ENCODE results near the gene EEF1A2.

EEF1A2 gene

DNA sequence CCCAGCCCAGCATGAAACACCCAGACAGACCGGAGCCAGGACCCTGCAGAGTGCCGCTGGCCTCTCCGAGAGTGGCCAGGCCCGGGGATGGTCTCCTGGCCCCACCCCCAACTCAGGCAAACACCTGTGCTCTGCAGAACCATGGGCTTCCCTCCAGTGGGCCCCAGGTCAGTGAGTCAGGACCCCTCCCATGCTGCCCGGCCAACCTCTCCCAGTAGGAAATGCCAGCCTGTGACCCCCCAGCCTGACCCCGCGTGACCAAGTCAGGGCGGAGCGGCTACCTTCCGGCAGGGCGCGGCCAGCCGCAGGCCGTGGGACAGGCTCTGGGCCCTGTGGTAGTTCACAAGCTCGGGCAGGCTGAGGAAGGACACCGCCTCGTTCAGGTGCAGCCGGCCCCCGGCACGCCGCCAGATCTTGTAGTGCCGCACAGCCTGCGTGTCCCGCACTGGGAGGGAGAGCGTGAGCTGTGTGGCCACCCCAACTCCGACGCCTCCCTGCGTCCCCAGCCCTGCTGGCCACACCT lies 35.0 kb upstream of the EEF1A2 start:
- DNase-seq (ENCODE audit: low read depth in 1 of 2, low spot score in 1 of 2): no peak
- in situ Hi-C loops (cut with HindIII; ENCODE audit: low pct_unique_long_range_greater_than_20kb, low sequenced_read_pairs): no loop called here
- TF ChIP-seq JUND (IDR thresholded peaks at IDR 0.05; ENCODE audit: low read depth): no peak

DNA sequence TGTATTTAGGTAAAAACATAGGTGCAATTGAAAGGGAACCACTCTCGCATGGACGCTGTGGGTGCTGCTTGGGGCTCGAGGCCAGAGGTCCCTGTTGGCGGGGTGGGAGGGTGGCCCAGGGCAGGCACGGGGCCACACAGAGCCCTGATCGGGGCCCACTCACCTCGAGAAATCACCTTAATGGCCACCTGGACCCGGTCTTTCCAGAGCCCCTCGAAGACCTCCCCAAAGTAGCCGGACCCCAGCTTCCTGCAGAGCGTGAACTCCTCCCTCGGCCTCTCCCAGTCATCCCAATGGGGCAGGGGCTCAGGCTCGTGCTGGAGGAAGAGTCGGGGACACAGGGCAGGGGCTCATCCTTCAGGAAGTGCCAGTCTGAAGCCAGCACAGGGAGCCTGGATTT lies 34.5 kb upstream of the EEF1A2 start:
- no peak for TF ChIP-seq JUND (IDR thresholded peaks at IDR 0.05; ENCODE audit: low read depth)
- in situ Hi-C loops (cut with HindIII; ENCODE audit: low pct_unique_long_range_greater_than_20kb, low sequenced_read_pairs): no loop called here
- no peak for DNase-seq (ENCODE audit: low read depth in 1 of 2, low spot score in 1 of 2)

DNA sequence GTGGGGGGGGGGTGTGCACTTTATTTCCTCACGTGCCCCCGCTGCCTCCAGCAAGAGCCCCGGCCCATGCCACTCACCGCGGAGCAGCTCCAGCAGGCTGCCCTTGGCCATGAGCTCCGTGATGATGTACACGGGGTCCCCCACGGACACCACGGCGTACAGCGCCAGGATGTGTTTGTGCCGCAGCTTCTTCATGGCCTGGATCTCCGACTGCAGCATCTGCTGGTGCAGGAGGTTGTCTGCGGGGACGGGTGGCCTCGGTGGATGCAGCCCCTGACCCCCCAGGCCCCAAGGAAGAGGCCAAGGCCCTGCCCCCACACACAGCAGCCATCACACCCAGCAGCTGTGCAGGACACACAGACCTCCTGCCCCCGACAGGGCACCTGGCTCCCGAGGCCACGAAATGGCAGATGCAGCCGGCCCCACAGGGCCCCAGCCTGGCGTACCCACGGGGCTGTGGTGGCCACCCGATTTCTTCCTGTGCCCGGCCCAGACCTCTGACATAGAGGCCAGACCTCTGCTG lies 33.6 kb upstream of the EEF1A2 start:
- TF ChIP-seq JUND (IDR thresholded peaks at IDR 0.05; ENCODE audit: low read depth): no peak
- in situ Hi-C loops (cut with HindIII; ENCODE audit: low pct_unique_long_range_greater_than_20kb, low sequenced_read_pairs): no loop called here
- DNase-seq (ENCODE audit: low read depth in 1 of 2, low spot score in 1 of 2): no peak

- in situ Hi-C loops (cut with HindIII; ENCODE audit: low pct_unique_long_range_greater_than_20kb, low sequenced_read_pairs): no loop called here
- DNase-seq (ENCODE audit: low read depth in 1 of 2, low spot score in 1 of 2): no peak
- TF ChIP-seq JUND (IDR thresholded peaks at IDR 0.05; ENCODE audit: low read depth): no peak
Measured at GRCh38 chr20:63531686-63532448, 33.0 kb upstream of the EEF1A2 start.

DNA sequence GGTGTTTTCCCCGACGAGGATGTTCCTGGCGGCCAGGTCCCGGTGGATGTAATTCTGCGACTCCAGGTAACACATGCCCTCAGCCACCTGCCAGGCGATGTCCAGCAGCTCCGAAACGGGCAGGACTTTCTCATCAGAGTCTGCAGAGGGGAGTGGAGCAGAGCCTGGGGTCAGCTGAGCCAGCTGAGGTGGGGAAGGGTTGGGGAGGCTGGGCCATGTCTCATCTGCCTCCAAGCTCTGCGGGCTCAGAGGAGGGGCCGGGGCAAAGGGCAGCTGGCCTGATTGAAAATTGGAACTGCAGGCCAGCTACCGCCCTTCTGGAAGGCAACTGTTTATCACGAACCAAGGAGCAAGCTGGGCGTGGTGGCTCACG lies 31.9 kb upstream of the EEF1A2 start:
- in situ Hi-C loops (cut with HindIII; ENCODE audit: low pct_unique_long_range_greater_than_20kb, low sequenced_read_pairs): no loop called here
- no peak for TF ChIP-seq JUND (IDR thresholded peaks at IDR 0.05; ENCODE audit: low read depth)
- no peak for DNase-seq (ENCODE audit: low read depth in 1 of 2, low spot score in 1 of 2)

DNA sequence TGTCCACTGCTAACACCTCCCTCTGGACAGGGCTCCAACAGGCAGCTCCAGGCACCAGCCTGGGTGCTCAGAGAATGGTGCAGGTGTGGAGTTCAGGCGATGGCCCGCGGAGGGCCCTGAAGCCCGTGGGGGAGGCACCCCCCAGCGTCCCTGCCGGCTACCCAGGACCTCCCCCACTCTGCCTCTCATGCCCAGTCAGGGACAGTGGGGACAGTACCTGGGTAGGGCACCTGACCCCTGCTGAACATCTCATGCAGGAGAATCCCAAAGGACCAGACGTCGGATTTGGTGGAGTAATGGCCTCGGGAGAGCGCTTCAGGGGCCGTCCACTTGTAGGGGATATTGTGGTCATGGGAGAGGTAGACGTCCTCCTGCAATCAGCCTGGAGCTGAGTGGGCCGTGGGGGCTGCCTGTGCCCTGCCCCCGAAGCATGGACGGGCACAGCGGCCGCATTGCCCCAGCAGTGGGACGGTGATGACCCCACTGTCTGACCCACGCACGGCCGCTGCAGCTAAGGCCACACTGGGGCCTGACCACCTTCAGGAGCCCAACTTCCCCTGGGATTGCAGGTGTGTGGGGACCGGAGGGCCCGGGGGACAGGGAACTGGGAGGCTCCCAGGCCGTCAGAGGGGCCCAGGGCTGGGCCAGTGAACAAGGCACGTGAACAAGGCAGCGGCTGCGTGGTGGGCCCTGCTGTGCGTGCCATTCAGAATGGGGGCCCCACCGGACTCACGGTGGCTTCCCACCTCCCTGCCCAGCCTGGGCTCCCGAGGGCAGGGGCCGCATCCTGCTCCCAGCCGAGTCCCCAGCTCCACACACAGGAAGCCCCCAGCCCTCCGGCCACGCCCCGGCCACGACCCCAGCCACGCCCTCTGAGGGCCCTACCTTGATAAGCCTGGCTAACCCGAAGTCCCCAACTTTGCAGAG lies 31.2 kb upstream of the EEF1A2 start:
- no peak for TF ChIP-seq JUND (IDR thresholded peaks at IDR 0.05; ENCODE audit: low read depth)
- no peak for DNase-seq (ENCODE audit: low read depth in 1 of 2, low spot score in 1 of 2)
- in situ Hi-C loops (cut with HindIII; ENCODE audit: low pct_unique_long_range_greater_than_20kb, low sequenced_read_pairs): no loop called here

DNA sequence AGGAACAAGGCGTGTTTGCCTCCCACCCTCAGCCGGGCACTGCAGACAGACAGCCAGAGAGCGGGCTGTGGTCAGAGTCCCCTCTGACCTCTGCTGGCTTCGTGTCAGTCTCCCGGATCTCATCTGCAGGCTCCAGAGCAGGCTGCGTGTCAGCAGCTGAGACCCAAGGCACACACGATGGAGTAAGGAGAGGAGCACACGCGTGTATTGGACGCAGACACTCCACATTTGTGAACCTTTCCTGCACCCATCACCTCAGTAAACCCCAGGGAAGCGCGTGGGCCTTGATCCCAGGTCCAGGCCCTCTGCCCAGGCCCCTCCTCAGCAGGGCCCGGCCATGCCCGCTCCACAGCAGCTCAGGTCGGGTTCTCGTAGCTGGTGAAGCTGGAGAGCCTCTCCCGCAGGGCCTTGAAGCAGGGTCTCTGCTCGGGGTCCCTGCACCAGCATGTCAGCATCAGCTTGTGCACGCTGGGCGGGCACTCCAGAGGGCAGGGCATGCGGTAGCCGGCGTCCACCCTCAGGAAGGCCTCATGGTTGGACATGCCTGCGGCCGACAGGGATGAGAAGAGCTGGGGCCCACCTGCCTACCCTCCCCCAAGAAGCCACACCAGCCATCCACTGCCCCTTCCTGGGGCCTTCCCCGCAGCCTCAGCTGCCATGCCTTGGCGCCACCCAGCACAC lies 30.4 kb upstream of the EEF1A2 start:
- in situ Hi-C loops (cut with HindIII; ENCODE audit: low pct_unique_long_range_greater_than_20kb, low sequenced_read_pairs): no loop called here
- no peak for DNase-seq (ENCODE audit: low read depth in 1 of 2, low spot score in 1 of 2)
- TF ChIP-seq JUND (IDR thresholded peaks at IDR 0.05; ENCODE audit: low read depth): no peak

DNA sequence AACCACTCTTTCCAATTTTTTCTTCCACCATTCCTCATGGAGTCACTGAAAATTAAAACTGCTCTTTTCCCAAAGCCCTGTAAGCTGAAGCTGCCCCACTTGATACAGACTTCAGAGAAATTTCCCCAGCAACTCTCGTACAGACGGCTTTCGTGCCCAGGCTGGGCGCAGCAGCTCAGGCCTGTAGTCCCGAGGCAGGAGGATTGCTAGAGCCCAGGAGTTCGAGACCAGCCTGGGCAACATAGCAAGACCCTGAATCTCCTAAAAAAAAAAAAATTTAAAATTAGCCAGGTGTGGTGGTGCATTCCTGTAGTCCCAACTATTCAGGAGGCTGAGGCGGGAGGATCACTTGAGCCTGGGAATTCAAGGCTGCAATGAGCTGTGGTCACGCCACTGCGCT lies 28.3 kb upstream of the EEF1A2 start:
- no peak for DNase-seq (ENCODE audit: low read depth in 1 of 2, low spot score in 1 of 2)
- in situ Hi-C loops (cut with HindIII; ENCODE audit: low pct_unique_long_range_greater_than_20kb, low sequenced_read_pairs): no loop called here
- no peak for TF ChIP-seq JUND (IDR thresholded peaks at IDR 0.05; ENCODE audit: low read depth)

- DNase-seq (ENCODE audit: low read depth in 1 of 2, low spot score in 1 of 2): peak in 1 of 2 experiments; percentile 46
Measured at GRCh38 chr20:63525971-63526370, 27.1 kb upstream of the EEF1A2 start.

DNA sequence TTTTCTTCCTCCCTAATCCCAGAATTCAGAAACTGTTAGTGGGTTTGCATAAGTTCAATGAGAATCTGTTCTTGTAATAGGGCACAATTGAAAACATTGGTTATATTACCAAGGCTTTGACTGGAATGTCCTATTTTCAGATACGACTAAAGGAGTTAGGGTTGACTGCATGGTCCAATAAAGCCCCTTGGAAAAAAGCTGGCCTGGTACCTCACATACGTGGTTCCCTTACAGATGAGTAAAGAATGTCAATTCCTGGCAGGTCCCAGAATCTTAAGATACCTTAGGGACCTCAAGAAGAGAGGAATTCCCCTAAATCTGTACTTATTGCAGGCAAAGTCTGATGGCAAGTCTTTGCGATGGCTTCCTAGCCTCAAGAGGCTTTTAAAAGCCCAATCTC lies 26.3 kb upstream of the EEF1A2 start:
- in situ Hi-C loops (cut with HindIII; ENCODE audit: low pct_unique_long_range_greater_than_20kb, low sequenced_read_pairs): no loop called here
- TF ChIP-seq JUND (IDR thresholded peaks at IDR 0.05; ENCODE audit: low read depth): no peak
- DNase-seq (ENCODE audit: low read depth in 1 of 2, low spot score in 1 of 2): no peak

More at GRCh38 chr20:63525971-63526370, 27.1 kb upstream of the EEF1A2 start:
- no peak for TF ChIP-seq JUND (IDR thresholded peaks at IDR 0.05; ENCODE audit: low read depth)
- in situ Hi-C loops (cut with HindIII; ENCODE audit: low pct_unique_long_range_greater_than_20kb, low sequenced_read_pairs): no loop called here

DNA sequence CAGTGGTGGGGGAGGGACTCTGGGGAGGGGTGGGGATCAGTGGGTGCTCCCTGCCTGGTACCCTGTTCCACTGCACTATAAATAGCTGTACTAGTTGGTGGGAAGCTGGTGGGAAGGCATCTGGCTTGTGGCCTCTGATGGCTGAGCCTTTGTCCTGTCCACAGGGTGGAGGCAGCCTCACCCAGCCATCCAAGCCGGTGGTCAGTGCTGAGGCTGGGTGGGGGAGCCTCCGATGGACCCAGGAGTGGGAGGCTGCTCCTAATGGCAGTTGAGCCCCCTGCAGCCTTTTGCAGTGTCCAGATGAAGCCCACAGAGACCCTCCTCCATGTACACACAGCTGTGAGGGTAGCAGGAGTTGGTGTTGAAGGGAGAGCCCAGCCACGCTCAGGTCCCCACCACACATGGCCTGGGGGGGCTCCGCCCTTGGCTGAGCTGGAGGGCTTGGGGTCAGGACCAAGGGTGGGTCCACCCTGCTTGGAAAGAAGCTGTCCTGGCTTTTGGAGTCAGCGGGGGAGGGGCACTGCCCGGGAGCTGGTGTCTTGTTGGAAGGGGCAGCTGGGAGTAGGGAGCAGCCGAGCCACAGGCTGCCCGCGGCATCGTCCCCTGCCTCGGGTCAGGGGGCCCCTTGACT lies 24.2 kb upstream of the EEF1A2 start:
- no peak for DNase-seq (ENCODE audit: low read depth in 1 of 2, low spot score in 1 of 2)
- no peak for TF ChIP-seq JUND (IDR thresholded peaks at IDR 0.05; ENCODE audit: low read depth)
- in situ Hi-C loops (cut with HindIII; ENCODE audit: low pct_unique_long_range_greater_than_20kb, low sequenced_read_pairs): no loop called here

Data from T47D (cell line).